HG02571 (cell line): ENCODE results near the gene EPS8.
"Not testable (repeated sequence)": the region's sequence is repeated elsewhere in the genome, so short reads cannot be mapped to it uniquely, and the experiment has no call there.

Source experiments
- ATAC-seq: cut with Tn5 transposase; IDR thresholded peaks from one replicate; pipeline ENCODE4 v1.9.1; 2021; ENCODE audit warnings: mild to moderate bottlenecking, moderate library complexity; ENCODE audit not compliant: unreplicated experiment

Gene EPS8

DNA sequence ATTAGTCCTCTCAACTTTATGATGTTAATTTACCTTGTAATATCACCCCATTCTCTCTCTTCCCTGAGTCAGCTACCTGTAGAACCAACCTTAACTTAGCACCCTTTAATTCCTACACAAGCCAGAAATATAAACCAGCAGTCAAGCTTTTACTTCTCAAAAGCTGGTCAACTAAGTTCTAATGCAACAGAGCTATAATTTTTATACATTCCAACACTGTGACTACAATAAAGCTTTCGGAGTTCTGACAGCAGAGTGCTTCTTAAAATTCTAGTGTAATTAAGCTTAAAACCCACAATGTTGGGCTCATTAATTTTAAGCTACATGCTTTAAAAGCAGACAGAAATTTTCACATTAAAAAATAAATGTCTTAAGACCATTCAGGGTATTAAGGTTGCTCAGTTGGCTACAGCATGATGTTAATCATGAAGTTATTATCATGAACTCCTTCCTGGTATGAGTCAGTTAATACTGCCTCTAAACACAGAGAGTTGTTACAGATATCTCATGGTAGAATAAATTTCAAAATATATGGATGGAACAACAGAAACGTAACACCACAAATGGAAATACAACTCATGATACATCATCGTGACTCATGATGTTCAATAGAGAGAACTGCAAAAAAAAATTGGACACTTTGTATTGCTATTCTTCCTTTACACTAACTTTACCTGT is 126.7 kb downstream of the EPS8 start:
- ATAC-seq, result no peak

DNA sequence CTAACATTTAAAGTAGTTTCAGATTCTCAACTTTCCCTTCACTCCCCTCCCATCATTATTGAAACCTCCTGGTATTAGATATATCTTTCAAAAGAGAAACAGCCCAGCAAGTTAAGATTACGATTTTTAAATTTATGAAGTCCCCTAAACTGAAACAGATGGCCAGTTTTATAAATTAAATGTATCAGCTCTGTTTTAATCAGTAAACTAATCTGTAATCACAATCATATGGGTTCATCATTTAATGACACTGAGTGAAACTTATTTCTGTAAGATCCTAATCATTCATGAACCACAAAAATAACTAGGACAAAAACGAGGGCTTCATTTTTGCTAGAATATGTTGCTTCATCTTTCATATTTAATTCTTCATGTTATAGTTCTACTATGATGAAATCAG is 137.8 kb downstream of the EPS8 start:
- ATAC-seq, result no peak

DNA sequence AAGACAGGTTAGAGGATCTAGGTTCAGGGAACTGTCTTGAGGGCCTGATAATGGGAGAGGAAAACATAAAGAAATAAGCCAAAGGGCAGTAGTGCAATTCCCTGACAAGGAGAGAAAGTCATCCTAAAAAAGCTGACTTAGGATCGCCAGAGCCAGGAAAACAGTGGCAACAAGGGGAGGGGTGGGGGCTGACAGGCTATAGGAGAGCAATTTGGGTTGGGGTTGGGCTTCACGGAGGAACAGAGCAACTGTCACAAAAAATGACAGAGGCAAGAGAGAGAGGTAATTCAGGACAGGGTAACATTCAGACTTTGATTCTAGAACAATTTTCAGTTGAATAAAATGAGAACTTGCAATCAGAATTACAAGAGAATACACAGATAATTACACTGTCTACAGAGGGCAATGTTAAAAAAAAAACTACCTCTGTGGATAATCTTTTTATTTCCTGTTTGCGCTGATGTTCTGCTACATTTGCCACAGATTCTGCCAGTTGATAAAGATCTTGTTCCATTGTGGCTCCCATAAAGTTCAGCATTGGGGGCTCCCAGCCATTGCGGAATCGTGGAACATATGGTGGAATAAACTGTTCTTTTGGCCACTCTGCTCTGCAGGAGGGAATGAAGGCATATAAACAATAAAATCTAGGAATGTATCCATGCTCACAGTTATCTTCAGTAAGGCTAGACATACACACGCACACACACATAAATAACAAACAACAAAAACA is 138.6 kb downstream of the EPS8 start:
- ATAC-seq, result no peak

DNA sequence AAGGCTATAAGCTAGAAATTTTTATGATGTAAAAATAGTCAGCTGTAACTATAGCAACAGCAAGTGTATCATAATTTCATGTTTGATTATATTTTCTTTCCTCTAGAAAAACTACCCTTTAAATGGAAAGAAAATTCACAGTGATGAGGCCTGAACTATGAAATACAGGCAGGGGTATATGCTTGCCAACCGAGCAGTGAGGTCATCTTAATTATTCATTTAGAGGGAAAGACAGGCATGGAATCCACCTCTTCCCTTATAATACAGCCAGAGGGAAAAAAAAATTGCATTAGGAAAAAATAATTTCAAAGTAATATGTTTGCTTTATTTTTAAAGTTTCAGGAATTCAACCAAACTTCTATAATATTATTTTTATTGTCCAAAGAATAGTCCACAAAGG is 139.8 kb downstream of the EPS8 start:
- ATAC-seq, result no peak

DNA sequence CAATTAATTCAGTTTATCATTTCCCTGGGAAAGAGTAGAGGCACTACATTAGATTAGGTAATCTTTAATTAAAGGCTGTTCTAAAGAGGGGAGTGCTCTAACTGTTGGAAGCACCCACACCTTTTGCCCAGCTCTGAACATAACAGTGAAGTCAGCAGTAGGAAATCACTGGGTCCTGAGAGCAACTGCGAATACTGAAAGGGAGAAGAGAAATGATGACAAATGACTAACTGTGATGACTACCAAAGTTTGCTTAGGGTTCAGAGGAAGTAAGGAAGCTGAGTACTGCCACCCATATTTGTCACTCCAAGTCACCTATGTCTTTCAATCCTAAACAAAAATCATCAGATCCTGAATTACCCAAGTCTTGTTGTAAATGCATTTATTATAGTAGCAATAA is 140.6 kb downstream of the EPS8 start:
- no peak for ATAC-seq

DNA sequence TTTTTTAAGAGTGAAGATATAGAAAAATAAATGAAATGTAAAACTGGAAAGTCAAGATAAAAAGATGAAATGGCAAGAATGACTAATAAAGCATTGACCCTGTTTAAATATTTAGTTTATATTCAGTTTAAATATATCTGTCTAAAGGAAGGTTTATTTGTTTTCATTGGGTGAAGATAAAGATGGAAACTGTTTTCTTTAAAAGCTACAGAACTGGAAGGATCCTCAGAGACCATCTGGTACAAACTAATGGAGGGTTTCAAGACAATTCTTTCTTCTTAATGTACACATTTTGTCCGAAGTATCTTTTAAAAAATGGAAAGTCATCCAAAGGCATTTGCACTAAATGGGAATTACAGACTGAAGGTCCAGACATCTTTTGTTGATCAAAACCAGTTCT is 142.6 kb downstream of the EPS8 start:
- no peak for ATAC-seq

DNA sequence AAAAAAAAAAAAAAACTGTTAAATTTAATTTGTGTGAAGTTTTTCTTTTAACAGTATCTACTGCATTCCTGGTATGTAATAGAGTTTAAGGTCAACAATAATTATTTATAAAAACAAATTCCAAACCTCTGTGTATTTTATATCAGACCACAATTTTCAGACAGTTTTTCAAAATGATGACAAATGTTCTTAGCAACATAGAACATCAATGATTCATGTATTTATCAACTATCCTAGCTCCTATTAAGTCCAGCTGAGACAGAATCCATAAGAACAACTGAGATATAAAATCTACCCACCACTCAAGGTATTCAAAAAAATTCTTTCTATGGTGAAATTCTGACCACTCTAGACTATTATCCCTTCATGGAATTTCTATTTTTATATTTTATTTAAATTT is 144.5 kb downstream of the EPS8 start:
- no peak for ATAC-seq

DNA sequence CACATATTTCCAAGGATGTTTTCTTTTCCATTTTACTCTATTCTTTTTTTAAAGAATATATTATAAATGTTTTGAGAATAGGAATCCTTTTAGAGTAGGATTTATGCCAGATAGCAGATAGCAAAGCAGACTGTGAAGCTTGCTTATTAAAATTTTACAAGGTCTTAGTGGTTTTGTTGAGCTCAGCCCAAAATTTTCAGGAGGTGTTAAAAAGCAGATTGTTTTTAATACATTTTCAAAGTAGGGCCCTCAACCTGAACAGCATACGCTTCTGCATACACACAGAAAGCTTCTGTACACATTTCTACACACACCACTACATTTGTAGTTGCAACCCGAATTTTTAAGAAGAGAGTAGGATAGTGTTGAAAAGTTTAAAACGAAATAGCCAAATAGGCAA is 151.0 kb downstream of the EPS8 start:
- no peak for ATAC-seq

DNA sequence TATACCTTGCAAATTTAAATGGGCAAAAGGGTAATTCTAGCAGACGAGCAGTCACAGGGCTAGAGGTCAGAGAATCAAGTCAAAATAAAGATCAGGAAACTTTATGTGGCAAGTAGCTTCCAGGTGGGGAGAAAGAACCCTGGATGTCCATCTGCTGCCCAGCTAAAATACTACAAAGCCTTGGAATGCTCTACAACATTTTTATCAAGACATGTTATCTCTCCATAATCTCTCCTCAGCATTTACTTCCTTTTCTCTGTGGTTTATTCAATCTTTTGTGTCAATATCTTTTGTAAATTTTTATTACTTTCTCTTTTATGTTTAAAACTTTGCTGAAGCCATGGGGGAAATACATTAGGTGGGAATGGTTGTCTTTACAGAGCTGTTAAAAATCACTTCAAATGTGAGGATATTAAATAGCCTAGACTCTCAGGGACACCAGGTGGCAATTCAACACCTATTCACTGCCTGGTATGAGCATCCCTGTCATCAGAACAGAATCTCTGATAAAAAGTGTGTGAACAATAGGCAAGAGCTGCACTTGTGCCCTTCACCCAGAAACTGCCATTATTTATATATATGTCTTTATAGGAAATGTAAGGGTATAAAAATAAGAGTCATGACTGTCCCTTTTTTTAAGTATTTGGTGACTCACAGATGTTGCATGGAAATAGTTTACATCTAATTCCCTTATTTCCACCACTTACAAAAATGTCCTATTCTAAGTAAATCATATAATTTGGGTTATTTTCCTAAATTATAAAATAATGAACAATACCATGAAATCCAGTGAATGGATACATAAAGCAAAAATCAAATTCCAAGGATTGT is 152.9 kb downstream of the EPS8 start:
- ATAC-seq, result no peak

DNA sequence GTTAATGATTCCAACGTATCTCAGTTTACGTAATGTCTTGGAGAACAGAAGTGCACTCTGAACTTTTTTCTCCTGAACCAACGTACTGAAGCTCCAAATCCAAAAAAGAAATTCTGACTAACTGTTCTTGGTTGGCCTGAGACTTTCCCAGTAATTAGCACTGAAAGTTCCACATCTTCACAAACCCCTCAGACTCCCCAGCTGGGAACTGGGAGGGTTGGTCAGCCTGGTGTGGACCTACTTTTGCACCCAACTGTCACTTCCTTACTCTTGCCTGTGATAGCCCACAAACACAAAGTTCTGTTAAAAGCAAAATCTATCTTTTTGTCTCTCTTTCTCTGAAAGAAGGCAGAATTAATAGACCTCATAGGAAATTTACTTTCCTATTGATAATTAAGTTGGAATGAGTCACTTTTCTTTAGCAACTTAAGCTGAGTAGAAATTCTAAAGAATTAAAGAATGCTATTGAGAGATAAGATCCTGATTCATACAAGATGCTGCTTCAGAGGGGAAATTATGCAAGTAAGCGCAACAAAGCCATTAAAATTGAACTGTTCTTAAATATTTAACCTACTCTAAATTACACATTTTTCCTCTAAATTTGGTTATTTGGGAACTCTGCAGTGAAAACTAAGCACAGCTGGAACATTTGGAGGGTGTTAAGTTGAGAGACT is 155.0 kb downstream of the EPS8 start:
- ATAC-seq, result no peak

DNA sequence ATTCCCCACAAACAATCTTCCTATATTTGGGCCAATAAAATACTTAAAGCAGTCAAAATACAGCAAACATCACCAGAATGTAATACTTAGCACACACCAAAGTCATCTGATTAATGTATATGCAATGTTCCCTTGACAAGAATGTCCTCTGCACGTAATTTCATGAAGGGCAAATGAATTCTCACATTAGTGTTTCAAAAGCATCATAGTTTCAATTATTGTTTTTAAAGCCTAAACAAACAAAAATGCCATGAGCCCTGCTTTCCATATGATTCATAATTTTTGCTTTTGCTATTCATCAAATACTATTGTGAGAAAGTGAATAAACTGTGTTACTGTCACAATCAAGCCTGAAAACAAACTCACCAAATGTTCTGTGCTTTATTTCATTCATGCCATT is 156.0 kb downstream of the EPS8 start:
- ATAC-seq, result no peak

DNA sequence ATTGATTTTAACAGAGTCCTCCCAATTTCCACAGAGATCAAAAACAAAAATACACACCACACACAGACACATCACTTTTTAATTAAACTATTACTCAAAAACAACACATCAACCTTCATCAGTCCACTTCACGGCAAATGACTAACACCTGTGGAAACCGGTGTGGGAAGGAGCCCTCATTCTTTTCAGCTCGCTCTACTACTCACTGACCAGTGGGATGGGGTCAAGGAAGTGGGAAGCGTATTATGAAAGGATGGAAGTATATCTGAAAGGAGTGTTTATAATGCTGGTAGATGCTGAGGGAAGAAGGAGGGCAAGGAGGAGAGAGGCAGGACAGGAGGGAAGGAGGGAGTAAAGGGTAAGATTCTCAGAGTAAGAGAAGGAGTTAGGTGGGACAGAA is 156.5 kb downstream of the EPS8 start:
- no peak for ATAC-seq

DNA sequence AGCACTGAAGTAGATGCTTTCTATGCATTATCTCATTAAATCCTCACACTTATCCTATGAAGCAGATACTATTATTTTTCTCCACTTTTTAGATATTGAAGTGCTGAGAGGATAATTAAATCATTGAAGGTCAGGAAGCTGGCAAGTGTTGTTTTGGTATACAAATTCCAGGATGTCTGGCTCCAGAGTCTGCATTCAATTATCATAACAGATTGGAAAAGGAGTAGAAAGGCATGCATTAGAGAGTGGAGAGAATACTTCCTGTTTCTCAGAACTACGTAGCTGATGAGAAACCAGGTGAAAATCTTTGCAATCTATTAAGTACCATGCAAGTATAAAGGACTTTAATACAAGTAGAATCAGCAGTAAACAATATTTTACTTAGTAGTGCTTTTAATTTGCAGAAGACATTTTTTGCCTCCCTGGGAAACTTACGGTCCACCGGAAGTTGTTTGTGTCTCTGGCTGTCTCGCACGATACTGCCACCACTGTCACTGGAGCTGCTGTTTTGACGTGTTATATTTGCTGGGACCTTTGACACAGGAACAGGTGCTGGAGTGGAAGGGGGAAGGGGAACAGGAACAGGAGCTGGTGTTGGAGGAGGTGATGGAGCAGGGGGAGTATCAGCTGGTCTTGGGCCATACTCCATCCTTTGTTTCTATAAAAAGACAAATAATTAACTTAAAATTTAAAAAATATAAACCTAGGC is 158.0 kb downstream of the EPS8 start:
- ATAC-seq, result no peak

DNA sequence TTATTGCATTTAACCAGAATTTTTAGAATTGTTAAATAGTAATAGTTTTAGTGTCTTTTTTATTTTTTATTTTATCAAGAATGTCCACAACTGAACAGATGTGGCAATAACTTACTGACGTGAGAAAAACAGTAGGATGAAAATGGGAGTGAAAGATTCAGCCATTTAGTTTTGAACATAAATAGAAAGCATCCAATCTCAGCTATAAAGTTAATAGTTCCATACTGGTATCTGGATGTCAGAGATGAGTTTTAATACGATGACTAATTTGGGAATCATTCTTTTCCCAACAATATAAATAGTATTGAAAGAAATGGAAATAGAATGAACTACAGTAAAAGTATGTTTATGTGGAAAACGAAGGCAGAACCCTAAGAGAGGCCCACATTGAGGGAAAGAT is 159.4 kb downstream of the EPS8 start:
- ATAC-seq, result no peak

DNA sequence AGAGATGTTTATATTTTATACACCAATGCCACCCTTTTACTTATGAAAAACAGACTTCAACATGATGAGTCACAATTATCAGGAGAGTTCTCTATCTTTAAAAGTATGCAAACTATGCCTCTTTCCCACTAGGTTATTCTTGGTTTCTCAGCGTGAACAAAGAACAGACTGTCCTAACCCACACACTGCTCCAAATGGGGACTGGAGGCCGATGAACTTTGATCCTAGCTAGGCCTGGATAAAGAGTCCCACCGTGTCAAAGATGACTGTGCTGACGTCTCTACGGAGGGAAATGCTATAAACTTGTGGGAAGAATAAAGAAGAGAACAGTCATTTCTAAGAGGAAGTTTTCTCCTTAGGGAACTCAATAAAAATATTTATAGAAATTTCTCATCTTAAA is 160.1 kb downstream of the EPS8 start:
- ATAC-seq, result no peak

DNA sequence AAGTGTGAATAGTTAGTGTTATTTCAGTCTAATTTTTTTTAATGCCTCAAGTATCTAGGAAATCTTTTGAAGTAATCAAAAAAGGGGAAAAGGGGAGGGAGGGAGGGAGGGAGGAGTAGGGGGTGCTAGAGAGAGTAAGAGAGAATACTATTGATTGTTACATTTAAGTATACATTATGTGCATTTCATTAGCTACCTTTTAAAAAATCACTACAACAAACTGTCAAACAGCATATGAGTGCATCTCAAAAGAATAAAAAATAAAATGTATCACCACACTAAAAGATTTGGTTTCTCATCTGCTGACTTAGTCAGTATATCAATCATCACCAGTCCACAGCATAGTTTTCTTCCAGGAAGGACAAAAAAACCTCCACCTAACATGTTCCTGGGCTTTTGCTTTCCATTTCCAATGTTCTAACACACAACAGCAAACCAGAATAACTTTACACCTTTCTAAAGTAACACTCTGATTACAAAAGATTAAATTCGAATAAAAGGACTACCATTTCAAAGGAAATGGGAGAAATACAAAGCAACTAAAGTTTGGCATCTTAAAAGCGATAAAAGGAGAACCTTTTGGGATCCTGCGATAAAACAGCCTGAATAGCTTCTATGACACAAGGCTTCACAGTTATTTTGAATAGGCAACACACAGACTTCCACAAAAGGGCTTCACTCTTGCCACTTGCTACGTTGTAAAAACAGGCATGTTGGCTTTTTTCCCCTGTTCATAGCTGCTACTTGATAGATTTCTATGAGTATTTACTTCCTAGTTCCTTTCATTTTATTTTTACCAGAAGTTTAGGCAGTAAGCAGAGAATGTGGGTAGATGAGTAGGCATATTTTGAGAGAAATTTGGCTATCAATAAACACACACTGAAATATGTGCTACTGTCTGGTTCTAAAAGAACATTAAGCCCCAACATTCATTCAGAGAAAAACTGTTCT is 160.9 kb downstream of the EPS8 start:
- ATAC-seq, result no peak

DNA sequence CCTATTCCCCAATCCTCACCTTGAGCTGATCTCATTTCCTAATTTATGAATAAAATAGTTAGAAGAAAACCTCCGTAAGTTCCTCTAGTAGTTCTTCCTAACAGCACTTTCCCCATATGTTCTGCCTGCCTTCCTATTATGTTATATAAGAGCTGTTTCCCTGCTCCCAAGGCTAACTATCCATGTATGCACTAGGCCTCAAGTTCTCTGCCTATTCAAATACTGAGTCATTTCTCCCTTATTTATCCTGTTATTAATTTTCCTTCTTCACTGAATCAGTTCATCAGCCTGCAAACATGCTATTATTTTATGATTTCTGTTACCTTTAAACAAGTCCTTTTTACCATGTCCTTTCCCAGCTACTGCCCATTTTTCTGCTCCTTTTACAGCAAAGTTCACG is 164.1 kb downstream of the EPS8 start:
- no peak for ATAC-seq

DNA sequence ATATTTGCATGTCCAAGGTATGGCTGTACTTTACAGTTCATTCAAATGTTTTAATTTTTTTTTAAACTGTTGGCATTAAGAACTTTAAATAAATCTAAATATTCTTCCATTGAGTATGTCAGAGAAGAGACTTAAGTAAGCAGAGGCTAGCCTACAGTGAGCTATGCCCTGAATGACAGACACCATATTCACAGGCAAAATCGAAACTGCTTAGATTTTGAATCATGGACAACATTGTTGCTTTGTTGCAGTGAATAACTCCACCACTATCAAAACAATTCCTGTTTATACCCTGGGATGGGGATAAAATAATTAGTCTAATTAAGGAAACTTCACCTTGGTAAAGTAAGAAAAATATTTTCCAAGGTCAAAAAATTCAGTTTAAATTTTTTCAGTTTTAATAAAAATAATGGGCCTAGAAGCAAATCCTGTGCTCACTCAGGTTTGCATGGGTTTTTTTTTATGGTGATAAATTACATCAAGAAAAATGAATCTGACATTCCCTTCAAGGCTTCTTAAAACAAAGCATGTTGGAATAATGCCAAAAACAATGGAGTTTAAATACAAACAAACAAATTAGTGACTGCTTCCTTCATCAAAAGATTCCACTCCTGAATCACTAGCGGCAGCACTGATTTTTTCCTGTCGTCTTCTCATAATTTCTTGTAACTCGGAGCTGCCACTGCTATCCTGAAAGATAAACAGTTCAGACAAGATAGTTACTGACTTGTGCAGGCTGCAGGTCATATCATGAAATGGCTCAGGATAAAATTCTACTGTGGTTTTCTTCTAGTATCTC is 168.2 kb downstream of the EPS8 start:
- no peak for ATAC-seq

DNA sequence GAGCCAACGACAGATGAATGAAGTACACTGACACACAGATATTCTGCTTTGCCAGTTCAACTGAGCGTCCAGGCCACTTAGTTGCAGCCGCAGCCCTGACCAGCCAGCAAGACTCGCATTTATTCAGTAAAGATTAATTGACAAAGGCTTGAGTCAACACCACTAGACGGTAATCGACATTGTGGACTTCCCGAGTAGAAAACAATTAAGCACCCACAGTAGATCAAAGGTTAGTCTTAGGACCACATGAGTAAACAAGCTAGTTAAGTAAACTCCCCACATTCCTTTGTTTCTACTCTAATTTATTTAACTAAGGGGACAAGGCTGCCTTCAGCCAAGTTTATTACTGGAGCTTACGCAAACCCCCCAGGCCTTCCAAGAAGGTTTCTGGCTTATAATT is 172.7 kb downstream of the EPS8 start:
- not testable (repeated sequence) for ATAC-seq
